Fibroblast of skin of back (primary cell): ENCODE results near the gene IPO4.
"Not testable (repeated sequence)": the region's sequence is repeated elsewhere in the genome, so short reads cannot be mapped to it uniquely, and the experiment has no call there.

Experiments
- DNase-seq: peaks from one replicate; pipeline ENCODE4 v3.0.0-alpha.2; 2013

Gene IPO4

DNA sequence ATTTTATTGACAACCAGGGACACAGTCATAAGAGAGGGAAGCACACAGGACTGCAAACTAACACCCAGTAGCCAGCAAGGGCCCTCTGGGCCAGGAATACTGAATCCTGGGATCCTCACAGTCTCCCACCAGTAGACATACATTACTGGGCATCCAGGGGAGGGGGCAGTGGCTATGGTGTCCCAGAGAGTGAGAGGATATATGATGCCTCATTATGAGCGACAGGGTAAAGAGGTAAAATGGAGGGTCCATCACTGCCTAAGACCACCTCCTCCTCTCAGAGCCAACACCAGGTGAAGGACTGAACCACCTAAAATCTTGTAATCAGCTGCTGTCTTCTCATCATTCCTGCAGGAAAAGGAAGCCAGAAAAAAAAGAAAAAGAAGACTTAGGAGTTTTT, 28.3 kb upstream of the IPO4 start:
- not testable (repeated sequence) for DNase-seq

DNA sequence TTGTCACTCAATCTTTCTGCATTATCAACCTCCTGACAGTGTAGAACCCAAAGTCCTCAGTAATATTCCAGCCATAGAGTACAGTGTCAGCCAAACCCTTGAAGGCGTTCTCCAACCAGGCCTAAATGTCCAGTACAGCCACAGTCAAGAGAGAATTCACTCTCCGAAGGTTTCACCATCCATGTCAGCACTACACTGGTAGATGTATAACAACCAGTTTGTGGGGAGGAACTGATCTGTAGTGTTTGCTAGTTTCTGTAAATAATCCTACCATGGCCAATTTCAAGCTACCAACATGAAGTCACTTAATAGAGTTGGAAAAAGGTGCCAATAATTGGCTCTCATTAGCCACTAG, 27.7 kb upstream of the IPO4 start:
- DNase-seq = no peak

DNA sequence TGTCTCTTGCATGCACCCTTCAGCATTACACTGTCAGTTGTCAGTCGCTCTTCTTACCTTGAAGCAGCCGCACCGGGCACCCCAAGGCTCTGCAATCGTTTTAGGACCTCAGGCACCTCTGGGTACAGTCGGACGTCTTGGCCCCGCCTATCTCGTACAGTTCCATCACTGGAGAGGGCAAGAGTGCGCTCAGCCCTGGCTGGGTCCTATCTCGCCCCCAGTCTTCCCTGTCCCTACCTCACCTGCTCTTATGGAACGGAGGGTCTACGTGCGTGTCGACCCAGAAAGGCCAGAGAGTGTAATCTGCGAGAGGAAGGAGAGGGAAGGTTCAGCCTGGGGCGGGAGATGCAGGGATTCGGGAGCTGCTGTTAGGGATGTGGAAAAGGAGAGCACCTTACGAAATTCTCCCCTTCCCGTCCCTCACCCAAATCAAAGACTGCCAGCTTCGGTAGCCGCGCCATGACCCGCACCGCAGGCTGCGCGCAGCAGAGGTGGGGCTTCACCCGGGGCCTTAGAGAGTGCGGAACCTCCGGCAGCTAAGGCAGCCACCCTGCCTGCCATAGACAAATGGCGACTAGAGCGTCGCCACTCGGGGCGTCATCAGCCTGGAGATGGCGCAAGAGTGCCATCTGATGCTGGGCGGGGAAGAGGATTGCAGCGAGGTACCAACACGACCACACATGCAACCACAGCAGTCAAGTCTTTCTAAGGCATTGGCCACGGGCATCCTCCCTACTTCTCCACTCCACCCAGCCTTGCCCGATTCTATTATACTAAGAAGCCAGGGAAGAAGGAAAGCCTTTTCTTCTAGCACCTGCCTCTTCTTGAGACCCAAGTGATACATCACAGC, 27.1 kb upstream of the IPO4 start, which contains the start of gene MDP1:
MDP1 (minus strand) TSS at position 572 of the 850 bp plus-strand sequence; CDS start at position 461, 111 bp downstream.
- DNase-seq = peak; percentile 86

DNA sequence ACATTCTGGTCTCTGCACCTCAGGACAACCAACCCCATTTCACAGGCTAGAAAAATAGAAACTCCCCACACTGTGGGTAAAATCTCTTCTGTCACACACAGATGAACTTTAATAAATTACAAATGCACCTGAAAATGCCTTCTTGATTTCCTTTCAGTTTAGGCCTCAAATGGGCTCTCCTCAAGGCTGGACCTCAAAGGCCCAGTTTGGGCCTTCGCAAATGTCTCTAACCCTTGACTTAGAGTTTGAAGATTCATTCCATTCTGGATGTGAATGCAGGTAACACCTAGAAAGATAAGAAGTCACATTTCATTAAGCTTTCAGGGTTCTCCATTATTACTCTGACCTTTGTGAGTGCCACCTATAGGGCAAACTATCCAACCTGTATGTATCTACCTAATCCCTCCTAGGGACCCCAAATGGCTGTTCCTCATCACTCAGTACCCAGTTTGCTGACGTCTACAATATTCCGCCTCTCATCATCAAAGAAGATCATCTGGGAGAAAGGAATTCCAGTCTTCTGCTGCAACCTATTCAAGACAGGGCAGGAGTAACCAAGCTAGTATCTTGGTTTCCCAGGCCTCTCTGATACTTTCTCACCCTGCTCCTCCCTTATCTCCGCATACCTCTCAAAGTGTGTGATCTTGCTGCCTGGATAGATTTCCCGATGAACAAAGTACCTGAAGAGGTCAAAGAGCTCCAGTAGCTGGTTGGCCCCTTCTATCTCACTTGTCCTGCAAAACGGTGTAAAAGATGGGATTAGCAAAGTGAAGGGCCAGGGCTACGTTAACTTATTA, 25.4 kb upstream of the IPO4 start:
- DNase-seq = no peak

DNA sequence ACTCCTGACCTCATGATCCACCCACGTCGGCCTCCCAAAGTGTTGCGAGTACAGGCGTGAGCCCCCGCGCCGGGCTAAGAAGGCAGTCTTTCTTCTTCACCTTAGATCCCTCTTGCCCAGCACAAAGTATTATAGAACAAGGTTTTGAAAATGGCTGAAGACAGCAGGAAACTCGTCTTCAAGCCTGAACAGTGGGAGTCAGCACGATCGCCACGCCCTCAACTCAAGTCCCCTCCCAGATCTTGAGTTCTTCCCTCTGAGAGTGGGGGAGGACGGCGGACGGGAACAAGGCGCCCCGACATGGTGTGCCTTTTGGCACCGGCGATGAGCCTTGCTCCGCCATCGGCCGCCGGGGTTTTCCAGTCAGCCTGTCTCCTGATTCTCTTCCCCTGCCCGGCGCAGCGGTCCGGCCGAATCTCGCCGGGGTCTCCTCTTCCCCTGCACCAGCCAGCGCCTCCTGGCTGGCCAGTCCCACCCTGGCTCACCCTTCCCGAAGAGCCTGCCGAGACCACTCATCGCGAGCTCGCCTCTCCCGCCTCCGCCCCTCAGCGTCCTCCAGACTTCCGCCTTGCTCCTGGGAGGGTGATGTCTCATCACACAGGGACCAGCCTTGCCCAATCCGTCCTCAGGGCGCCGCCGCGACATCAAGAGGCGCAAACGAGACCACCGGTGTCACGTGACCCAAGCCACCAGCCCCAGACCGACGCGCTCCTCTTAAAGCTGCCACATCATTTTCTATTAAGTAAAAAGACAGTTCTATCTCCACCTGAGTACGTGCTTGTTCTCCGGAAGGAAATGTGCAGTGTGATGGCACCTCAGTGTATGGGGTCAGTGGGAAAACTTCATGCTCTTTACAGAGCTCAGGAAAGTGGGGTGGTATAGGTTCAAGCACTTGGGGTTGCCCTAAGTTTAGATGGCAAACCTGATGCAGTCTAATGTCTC, 24.6 kb upstream of the IPO4 start, which contains the start of gene CHMP4A:
CHMP4A (minus strand) TSS at position 565 of the 942 bp plus-strand sequence; CDS start at position 516, 49 bp downstream.
- peak; percentile 99 for DNase-seq

DNA sequence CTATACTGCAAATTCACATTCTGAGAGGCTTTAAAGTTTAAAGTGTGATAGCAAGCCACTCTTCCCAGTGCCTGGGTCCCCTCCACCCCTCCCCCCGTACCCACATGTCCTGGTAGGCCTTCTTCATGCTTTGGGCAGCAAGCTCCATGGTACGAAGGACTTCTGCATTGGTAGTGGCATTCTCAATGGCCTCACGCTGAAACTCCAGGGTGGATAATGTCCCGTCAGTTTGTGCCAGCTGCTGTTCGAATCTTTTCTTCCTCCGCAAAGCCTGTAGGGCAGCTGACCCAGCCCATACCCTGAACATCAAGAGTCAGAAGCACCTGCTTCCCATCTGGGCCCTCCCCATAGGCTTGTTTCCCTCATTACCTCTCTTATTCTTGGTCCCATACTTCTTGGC, 22.7 kb upstream of the IPO4 start:
- no peak for DNase-seq

DNA sequence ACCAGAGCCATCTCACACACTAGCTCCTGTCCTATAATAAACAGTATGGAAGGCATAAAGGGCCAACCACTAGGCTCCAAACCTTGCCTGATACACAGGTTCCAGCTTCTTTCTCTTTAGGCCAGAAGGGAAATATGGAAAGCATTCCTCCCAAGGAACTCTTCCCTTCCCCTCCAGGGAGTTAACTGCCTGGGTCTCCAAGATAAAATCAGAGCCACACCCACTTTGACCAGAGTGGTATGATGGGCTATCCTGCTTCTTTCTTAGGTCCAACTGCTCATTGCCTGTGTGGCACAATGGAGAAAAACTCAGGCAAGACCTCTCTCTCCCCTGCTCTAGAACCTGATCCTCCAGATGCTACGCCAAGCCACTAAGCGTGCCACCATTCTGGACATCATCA, 19.0 kb upstream of the IPO4 start:
- no peak for DNase-seq

DNA sequence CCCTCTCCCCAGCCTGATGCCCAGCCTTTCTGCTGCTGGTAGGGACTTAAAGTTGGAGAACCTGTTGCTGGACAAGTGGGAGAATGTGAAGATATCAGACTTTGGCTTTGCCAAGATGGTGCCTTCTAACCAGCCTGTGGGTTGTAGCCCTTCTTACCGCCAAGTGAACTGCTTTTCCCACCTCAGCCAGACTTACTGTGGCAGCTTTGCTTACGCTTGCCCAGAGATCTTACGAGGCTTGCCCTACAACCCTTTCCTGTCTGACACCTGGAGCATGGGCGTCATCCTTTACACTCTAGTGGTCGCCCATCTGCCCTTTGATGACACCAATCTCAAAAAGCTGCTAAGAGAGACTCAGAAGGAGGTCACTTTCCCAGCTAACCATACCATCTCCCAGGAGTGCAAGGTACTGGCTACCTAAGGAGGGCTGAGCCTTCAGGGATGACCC, 18.5 kb upstream of the IPO4 start:
- DNase-seq = no peak

DNA sequence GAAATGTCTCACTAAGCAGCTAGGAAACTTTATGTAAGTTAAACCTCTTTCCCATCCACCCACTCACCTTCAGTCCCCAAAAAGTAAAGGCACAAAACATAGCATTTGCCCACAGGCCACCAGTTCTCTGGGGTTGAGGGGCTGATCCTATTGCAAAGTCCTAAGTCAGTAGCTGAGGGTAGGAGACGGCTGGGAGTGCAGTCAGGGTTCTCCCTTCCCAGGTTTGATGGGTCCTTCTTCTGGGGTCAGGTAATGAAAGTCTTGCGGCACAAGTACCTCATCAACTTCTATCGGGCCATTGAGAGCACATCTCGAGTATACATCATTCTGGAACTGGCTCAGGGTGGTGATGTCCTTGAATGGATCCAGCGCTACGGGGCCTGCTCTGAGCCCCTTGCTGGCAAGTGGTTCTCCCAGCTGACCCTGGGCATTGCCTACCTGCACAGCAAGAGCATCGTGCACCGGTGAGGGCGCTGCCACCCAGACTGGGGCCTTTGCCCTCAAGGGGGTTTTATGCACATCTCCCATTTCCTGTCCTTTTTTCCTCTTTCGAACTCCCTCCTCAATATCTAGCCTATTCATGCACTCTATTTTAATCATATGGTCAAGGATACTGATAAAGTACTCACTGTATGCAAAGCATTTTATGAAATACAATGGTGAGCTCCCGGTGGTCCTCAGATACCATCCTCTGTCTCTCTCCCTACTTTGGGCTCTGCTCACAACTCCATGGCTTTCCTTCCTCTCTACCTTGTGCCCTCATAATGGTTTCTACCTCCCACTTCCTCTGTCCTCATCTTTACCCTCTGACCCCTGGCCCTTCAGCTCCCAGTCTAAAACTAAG, 17.9 kb upstream of the IPO4 start:
- no peak for DNase-seq

DNA sequence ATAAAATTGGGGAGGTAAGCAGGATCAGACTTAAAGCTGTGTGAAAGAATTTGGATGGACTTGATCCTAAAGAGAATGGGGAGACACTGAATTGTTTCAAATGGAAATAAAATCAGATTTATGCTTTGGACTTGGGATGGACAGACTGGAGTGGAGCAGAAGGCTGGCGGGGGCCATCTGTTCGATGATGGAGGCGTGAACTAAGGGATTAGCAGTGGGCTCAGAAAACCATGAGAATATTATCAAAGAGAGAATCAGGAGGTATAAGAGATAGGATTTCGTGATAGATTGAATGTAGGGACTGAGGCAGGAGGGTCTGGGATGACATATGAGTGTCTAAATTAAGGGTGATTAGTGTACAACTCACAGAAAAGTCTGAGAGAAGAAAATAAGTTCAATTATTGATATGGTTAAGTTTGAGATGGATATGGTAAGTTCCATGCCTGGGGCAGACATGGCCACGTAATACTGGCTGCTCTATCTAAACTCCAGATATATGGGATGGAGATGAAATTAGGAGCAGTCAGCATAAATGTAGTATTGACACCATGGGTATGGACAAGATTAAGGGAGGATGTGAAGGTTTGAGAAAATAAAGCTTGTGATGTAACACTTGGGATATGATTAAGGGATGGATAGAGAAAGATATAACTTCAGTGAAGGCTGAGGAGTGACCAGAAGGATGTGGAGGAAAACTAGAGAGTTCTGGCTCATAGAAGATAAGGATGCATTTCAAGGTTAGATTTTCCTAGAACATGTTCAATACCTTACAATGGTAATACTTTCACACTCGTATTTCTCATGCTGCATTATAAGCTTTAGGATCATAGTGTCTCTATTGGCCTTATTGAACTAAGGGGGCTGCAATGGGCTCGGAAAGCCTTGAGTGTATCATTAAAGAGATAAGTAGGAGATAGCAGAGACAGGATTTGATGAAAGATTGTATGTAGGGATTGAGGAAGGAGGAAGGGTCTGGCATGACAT, 15.8 kb upstream of the IPO4 start:
- DNase-seq = no peak

DNA sequence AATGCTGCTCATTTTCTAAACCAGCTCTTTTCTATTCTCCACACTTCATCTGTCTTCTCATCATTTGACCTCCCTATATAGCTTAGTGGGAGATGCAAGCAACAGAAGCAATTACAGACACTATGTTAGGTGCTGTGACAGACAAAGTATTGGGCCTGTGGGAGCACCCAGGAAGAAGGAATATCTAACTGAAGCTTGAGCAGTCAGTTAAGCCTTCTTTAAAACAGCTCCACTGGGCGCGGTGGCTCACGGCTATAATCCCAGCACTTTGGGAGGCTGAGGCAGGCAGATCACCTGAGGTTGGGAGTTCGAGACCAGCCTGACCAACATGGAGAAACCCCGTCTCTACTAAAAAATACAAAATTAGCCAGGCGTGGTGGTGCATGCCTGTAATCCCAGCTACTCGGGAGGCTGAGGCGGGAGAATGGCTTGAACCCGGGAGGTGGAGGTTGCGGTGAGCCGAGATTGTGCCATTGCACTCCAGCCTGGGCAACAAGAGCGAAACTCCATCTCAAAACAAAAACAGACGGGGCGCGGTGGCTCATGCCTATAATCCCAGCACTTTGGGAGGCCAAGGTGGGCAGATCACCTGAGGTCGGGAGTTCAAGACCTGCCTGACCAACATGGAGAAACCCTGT, 14.8 kb upstream of the IPO4 start:
- not testable (repeated sequence) for DNase-seq

DNA sequence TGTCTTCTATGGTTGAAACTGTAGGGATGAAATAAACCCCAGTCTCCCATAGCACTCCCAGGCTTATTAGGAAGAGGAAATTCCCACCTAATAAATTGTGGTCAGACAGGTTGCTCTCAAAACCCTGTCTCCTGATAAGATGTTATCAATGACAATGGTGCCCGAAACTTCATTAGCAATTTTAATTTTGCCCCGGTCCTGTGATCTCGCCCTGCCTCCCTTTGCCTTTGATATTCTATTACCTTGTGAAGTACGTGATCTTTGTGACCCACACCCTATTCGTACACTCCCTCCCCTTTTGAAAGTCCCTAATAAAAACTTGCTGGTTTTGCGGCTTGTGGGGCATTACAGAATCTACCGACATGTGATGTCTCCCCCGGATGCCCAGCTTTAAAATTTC, 13.9 kb upstream of the IPO4 start:
- DNase-seq = not testable (repeated sequence)

DNA sequence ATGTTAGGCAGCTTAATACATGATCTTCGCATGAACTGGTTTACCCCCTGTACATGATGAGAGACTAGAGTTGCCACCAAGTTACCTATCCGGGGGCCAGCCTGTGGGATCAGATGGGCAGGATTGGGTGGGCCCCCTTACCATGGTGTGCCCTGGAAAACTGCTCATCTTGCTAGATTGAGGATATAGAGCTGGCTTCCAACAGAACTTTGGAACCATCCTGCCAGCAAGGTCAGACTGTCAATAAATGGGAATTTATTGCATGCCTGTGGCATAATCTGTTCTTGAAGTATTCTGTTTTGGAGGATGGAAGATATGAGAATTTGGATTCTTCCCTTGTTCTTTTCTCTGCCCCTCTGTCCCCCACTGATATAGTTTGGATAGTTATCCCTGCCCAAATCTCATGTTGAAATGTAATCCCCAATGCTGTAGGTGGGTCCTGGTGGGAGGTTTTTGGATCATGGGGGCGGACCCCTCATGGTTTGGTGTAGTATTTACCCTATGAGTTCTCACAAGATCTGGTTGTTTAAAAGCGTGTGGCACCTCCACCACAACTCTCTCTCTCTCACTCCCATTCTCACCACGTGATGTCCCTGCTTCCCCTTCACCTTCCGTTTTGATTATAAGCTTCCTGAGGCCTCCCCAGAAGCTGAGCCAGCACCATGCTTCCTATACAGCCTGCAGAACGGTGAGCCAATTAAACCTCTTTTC, 10.4 kb upstream of the IPO4 start:
- DNase-seq = no peak

DNA sequence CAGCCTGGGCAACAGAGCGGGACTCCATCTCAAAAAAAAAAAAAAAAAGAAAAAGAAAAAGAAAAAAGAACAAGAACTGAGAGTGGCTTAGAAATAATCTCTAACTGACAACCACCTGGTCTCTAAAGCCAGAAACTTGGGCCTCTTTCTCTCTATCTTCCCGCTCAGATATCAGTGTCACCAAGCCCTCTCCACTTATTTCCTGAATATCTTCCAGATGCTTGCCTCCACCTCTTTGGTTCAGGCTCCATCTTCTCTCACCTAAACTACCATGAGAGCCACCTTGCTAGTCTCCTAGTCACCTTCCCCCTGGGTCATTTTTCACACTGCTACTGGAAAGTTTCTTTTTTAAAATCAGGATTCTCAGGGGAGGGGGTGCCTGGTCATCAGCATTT, 8.4 kb upstream of the IPO4 start:
- DNase-seq = no peak

DNA sequence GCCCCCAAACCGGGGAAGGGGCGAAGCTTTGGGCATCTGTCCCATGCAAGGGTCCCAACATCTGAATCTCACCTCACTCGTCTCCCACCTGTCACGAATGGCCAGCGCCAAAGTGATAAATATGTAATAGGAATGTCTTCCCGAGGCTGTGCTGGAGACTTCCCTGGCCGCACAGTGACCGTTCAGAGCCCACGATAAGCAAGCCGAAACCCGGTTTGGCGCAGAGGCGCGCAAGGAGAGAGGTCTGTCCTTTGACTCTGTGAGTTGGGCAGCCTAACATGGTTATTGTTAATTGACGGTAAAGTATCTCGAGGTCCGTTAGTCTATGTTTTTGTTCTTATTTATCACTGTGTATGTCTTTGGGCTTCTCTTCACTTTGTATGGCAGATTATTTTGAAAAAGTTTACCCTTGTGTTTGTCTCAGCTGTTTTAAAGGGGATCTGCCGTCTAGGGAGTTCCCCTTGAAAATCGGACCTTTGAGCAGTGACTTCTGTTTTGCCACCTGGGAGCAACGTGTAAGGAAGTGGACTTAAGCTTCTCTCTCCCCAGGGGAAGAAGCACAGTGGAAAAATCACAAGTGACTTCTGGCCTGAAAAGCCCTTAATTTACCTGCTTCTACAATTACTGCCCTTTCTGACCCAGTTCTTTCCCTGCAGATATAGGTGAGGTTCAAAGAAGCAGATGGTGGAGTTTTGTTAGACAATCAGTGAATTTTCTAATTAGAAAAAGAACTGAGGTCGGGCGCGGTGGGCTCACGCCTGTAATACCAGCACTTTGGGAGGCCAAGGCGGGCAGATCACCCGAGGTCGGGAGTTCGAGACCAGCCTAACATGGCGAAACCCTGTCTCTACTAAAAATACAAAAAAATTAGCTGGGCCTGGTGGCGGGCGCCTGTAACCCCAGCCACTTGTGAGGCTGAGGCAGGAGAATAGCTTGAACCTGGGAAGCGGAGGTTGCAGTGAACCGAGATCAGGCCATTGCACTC, 7.7 kb upstream of the IPO4 start:
- peak; percentile 14 for DNase-seq

DNA sequence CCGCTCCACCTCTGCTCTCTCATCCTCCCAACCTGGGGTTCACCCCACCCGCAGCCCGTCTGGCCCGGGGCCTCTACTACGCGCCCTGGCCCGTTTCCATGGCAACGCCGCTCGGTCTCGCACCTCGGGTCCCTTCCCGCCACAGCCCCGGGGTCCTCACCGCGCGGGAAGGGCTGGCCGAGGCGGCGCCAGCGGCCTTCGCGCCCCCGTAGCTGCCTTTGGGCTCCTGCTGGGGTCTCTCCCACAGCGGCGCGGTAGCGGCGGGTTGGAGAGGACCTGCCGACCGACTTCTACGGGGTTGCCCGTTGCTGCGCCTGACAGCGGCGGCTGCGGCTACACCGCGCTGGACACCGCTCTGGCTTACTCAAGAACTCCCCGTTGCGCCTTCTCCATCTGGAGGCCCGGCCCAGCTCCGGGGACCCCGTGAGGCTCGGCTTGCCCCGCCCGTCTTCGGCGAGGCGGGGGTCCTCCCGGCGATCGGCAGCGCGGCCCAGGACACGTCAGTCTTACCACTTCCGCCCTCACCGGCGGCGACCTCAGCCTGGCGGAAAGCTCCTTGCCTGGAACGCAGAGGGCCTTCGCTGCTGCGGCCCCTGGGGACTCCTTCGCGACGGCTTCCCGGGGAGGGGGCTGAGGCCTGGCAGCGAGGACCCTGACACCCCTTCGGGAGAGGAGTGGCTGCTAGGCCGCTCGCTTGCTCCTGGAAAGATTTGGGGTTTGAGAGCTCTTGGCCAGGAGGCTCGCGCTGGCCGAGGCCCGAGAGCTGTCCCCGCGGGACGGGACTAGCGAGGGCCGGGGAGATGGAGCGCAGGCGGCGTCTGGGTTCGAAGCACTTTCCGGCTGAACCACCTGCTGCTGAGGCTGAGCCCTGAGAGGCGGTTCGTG, 6.8 kb upstream of the IPO4 start, which contains the start of gene TM9SF1:
TM9SF1 (minus strand) TSS at position 256 of the 885 bp plus-strand sequence. CDS start 422 bp downstream, outside the sequence.
- DNase-seq = peak; percentile 87

DNA sequence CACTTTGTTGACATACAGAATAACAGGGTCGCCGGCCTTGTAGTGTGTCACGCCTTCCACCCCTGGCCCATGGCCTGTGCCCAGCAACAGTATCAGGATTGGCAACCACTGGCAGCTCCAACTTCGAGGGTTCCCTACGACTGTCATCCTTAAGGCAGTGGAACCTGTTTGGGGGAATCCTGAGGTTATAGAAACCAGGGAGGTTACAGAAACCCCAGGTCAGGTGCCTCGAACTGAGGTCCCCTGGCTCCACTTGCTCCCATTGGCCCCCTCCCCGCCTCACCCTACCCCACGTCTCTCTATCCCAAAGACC, 6.2 kb upstream of the IPO4 start:
- DNase-seq = no peak
